GM23248 (cell line): Measurements from ENCODE around the gene KLF2. TPM values are rescaled to one million over a fixed set of nuclear protein-coding genes. Genes with fewer than 3 reads are reported as not detected.

Source experiments
- DNase-seq: peaks from one replicate; pipeline ENCODE4 v3.0.0-alpha.2; 2015
- H2AFZ ChIP-seq: fragments of 200-600 bp; sonication (generic); 2 replicates; pipeline ENCODE4 v1.6.1; 2016; ENCODE audit warnings: antibody characterized with exemption
- H3F3A ChIP-seq: fragments of 200-600 bp; sonication (generic); 2 replicates; pipeline ENCODE4 v1.6.1; 2016; ENCODE audit warnings: mild to moderate bottlenecking, antibody characterized with exemption, mixed run types; ENCODE audit not compliant: insufficient read depth
- H3K27ac ChIP-seq: fragments of 200-600 bp; sonication (generic); 2 replicates; pipeline ENCODE4 v1.5.1; 2016; ENCODE audit warnings: mild to moderate bottlenecking
- H3K27me3 ChIP-seq: fragments of 200-600 bp; sonication (generic); replicated peaks from 2 replicates; pipeline ENCODE4 v1.6.1; 2016; ENCODE audit warnings: mild to moderate bottlenecking; ENCODE audit not compliant: insufficient read depth
- H3K36me3 ChIP-seq: fragments of 200-600 bp; sonication (generic); 2 replicates; pipeline ENCODE4 v1.6.1; 2016; ENCODE audit warnings: low read depth, mild to moderate bottlenecking
- H3K4me1 ChIP-seq: fragments of 200-600 bp; sonication (generic); 2 replicates; pipeline ENCODE4 v1.6.1; 2016; ENCODE audit warnings: mild to moderate bottlenecking; ENCODE audit not compliant: insufficient read depth
- H3K4me2 ChIP-seq: fragments of 200-600 bp; sonication (generic); one replicate; pipeline ENCODE4 v1.6.1; 2016; ENCODE audit warnings: mild to moderate bottlenecking; ENCODE audit not compliant: unreplicated experiment
- H3K4me3 ChIP-seq: fragments of 200-600 bp; sonication (generic); 2 replicates; pipeline ENCODE4 v1.5.1; 2016; ENCODE audit warnings: mild to moderate bottlenecking
- H3K79me2 ChIP-seq: fragments of 200-600 bp; sonication (generic); 2 replicates; pipeline ENCODE4 v1.6.1; 2016; ENCODE audit warnings: mild to moderate bottlenecking; ENCODE audit not compliant: insufficient read depth
- H3K9ac ChIP-seq: fragments of 200-600 bp; sonication (generic); 2 replicates; pipeline ENCODE4 v1.6.1; 2016; ENCODE audit warnings: mild to moderate bottlenecking
- H3K9me2 ChIP-seq: fragments of 200-600 bp; sonication (generic); 2 replicates; pipeline ENCODE4 v1.6.1; 2016; ENCODE audit warnings: mixed run types, mild to moderate bottlenecking, moderate library complexity; ENCODE audit not compliant: insufficient read depth
- H3K9me3 ChIP-seq: fragments of 200-600 bp; sonication (generic); one replicate; pipeline ENCODE4 v1.6.1; 2017; ENCODE audit warnings: low read depth
- H4K20me1 ChIP-seq: fragments of 200-600 bp; sonication (generic); 2 replicates; pipeline ENCODE4 v1.6.0; 2016; ENCODE audit not compliant: insufficient read depth
- EZH2 ChIP-seq: fragments of 200-600 bp; sonication (generic); IDR thresholded peaks from 2 replicates; pipeline ENCODE4 v1.6.1; 2018; ENCODE audit warnings: antibody characterized with exemption, mild to moderate bottlenecking; ENCODE audit not compliant: insufficient read depth, poor library complexity, severe bottlenecking
- EZH2phosphoT487 ChIP-seq: fragments of 200-600 bp; sonication (generic); IDR thresholded peaks from 2 replicates; pipeline ENCODE4 v1.6.1; 2018; ENCODE audit warnings: antibody characterized with exemption, moderate library complexity, mild to moderate bottlenecking, low read depth; ENCODE audit not compliant: insufficient read depth
- WGBS, 2 experiments: methylation state at CpG; one replicate each; pipeline ENCODE4 v1.1.6; 2015 to 2017; ENCODE audit warnings: low lambda C conversion rate in 2 of 2, low coverage in 1 of 2; ENCODE audit errors: missing lambda C conversion rate in 2 of 2; 5-methylcytosine and 5-hydroxymethylcytosine counted together
- in situ Hi-C: fragments of 300-500 bp; cut with MboI; formaldehyde crosslinking; loops from 2 replicates; pipeline ENCODE4 v1.15.0; 2020
- polyA plus RNA-seq: library from polyadenylated mRNA; unstranded; fragments of >200 nt; fragmentation: Nextera tagmentation; extraction: Ambion mirVana; gene quantifications from 2 replicates; pipeline ENCODE4 v1.2.1, GENCODE V29; 2016
- total RNA-seq: library from RNA; depleted of rRNA; stranded (reverse); fragments of >200 nt; shearing (Covaris generic); gene quantifications from 2 replicates; pipeline ENCODE4 v1.2.3, GENCODE V29; 2014

The KLF2 gene
- total and polyA plus RNA-seq, 2 experiments from 2014 or later, result 7.8 to 11.3 TPM

GRCh38 chr19:16296713-16297112 is 27.9 kb upstream of the KLF2 start:
- H3K27me3 ChIP-seq, result no peaks in the 10 kb centered on the region
- H2AFZ ChIP-seq, result no peak overlapping the region
- WGBS, 2 experiments, result 69 to 70% methylated on average over 6 to 7 of the region's 7 CpGs
- no peak overlapping the region for H3K4me2 ChIP-seq
- H3K4me1 ChIP-seq, result peaks cover 15% of the 10 kb centered on the region
- no peak overlapping the region for H3K27ac ChIP-seq
- H3K79me2 ChIP-seq, result no peaks in the 10 kb centered on the region
- H3K4me3 ChIP-seq, result no peak overlapping the region
- H3K36me3 ChIP-seq, result no peaks in the 10 kb centered on the region
- H3K9ac ChIP-seq, result no peak overlapping the region
- TF ChIP-seq EZH2, result no peak
- no peak for TF ChIP-seq EZH2phosphoT487
- H4K20me1 ChIP-seq, result no peaks in the 10 kb centered on the region
- H3K9me2 ChIP-seq, result no peaks in the 10 kb centered on the region
- in situ Hi-C loops, result no loop called here
- DNase-seq, result no peak
- peaks cover 22% of the 10 kb centered on the region for H3F3A ChIP-seq
- no peaks in the 10 kb centered on the region for H3K9me3 ChIP-seq

- Histone ChIP-seq H3K9me3 (no peaks in the 10 kb centered on the region), H2AFZ (no peak overlapping the region), H3K27me3 (no peaks in the 10 kb centered on the region), H3K9ac (no peak overlapping the region), H3K27ac (no peak overlapping the region), H3K4me3 (no peak overlapping the region), H3K79me2 (no peaks in the 10 kb centered on the region), H3K9me2 (no peaks in the 10 kb centered on the region), H3F3A (peaks cover 16% of the 10 kb centered on the region), H3K36me3 (no peaks in the 10 kb centered on the region), H3K4me1 (peaks cover 15% of the 10 kb centered on the region), H3K4me2 (no peak overlapping the region), H4K20me1 (no peaks in the 10 kb centered on the region)
- DNase-seq, result no peak
- TF ChIP-seq EZH2, result no peak
- no peak for TF ChIP-seq EZH2phosphoT487
- in situ Hi-C loops, result no loop called here
- WGBS, 2 experiments, result 87 to 95% methylated on average over 9 of the region's 9 CpGs
Measured at GRCh38 chr19:16297575-16298178, 26.9 kb upstream of the KLF2 start.

DNA sequence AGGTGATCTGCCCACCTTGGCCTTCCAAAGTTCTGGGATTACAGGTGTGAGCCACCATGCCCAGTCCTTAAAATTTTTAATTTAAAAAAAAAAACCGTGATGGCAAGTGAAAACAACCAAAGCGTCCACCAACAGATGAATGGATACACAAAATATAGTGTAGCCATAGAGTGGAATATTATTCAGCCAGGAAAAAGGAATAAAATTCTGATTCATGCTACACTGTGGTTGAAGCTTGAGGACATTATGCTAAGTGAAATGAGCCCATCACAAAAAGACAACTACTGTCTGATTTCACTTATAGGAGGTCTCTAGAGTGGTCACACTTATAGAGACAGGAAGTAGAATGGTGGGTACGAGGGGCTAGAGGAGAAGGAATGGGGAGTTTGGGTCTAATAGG is 26.3 kb upstream of the KLF2 start:
- in situ Hi-C loops, result no loop called here
- TF ChIP-seq EZH2 (no peak), EZH2phosphoT487 (no peak)

GRCh38 chr19:16301999-16302694 is 22.5 kb upstream of the KLF2 start:
- Histone ChIP-seq H3K4me3 (no peak overlapping the region), H3K9me3 (no peaks in the 10 kb centered on the region), H3K36me3 (no peaks in the 10 kb centered on the region), H3K27ac (no peak overlapping the region), H3K4me2 (no peak overlapping the region), H3K79me2 (no peaks in the 10 kb centered on the region), H3K9ac (no peak overlapping the region), H3K4me1 (no peaks in the 10 kb centered on the region), H2AFZ (no peak overlapping the region), H3K27me3 (no peaks in the 10 kb centered on the region), H4K20me1 (no peaks in the 10 kb centered on the region), H3K9me2 (no peaks in the 10 kb centered on the region), H3F3A (no peaks in the 10 kb centered on the region)
- peak; percentile 63 for DNase-seq
- 70 to 74% methylated on average over 25 of the region's 25 CpGs for WGBS, 2 experiments
- TF ChIP-seq EZH2 (no peak), EZH2phosphoT487 (no peak)
- in situ Hi-C loops, result no loop called here

More for the DNA sequence above, 26.3 kb upstream of the KLF2 start:
- 61 to 73% methylated on average over 3 of the region's 3 CpGs for WGBS, 2 experiments
- Histone ChIP-seq H3F3A (peaks cover 10% of the 10 kb centered on the region), H2AFZ (no peak overlapping the region), H3K27me3 (no peaks in the 10 kb centered on the region), H3K9me2 (no peaks in the 10 kb centered on the region), H3K4me2 (no peak overlapping the region), H3K9me3 (no peaks in the 10 kb centered on the region), H3K79me2 (no peaks in the 10 kb centered on the region), H3K4me1 (peaks cover 8% of the 10 kb centered on the region), H3K36me3 (no peaks in the 10 kb centered on the region), H3K4me3 (no peak overlapping the region), H4K20me1 (no peaks in the 10 kb centered on the region), H3K27ac (no peak overlapping the region), H3K9ac (no peak overlapping the region)
- no peak for DNase-seq
